NCI-H524 treated with DMSO at 0.1 percent for 48 hours (cell line): ENCODE data around the gene CAMKMT.

ENCODE experiments used
- DNase-seq: peaks from one replicate; lab custom pipeline; 2025; lab: John Stamatoyannopoulos, UW

The CAMKMT gene

DNA sequence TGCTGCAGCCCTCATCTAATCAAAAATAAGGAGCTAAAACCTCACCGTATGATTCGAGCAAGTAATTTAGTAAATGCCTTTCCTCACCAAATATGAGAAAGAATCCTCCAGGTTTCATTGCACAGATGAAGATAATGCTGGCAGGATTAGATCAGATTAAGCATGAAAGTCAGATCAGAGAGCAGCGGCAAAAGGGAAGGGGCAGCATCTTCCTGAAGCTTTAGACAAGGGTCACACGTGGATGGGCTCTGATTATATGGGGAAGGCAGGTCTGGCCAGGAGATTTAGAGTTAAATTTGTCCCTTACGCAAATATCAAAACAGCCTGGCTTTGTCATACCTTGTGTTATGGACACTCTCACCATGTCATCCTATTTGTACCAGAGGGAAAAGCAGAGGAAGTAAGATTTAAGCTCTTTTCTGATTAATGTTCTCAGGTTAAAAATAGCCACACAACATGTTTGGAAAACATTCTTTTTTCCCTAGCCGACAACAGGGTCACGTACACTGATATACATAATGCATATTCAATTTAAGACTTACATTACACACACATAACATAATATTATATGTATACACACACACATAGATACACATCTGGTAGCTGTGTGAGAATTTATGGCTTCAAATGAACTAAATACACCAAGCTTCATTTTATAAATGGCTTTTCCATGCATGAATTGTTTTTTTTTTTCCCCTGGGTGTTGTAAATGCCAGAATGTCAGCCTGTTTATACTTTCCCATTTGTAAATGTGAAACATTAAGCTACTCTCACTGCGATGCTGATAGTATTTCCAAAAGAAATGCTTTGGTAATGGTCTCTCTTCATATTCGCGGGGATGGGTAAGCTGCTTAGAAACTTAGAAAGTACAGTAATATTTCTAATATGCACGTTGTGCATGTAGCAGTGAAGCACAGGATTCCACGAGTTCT lies 383.5 kb downstream of the CAMKMT start:
- peak; percentile 14 for DNase-seq

DNA sequence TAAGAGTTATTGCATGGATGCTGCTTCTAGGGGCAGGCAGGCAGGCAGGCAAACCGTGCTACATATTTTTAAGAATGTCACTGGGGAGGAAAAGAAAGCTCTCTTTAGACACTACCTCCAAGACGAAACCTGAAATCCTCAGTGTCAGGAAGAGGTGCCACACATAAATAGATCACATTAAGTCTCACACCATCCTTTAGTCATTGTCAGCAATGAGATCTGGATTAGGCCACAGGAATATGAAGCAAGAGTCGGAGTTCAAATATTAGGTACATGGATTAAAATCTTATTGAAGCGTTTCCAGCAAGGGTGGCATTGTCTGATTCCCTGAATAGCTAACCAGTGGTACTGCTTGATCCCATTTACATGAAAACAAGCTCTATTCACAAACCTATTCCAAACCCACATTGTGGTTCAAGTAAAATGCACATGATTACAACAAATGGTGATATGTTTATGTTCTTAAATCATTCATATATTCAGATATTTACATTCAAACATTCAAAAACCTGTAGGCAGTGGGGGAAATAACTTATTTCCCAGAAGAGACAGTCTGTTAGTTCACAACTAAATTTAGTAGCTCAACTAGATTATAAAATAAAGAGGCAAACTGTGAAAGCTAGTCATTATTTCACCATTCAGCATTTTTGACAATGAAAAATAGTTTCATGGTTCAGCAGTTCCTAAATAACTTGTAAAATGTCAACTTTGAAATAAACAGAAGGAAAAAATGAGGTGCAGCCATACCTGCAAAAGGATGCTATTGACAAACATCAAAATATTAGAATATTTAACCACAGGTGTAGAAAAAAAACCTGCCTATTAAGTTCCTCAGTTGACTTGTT lies 384.4 kb downstream of the CAMKMT start:
- DNase-seq: no peak

DNA sequence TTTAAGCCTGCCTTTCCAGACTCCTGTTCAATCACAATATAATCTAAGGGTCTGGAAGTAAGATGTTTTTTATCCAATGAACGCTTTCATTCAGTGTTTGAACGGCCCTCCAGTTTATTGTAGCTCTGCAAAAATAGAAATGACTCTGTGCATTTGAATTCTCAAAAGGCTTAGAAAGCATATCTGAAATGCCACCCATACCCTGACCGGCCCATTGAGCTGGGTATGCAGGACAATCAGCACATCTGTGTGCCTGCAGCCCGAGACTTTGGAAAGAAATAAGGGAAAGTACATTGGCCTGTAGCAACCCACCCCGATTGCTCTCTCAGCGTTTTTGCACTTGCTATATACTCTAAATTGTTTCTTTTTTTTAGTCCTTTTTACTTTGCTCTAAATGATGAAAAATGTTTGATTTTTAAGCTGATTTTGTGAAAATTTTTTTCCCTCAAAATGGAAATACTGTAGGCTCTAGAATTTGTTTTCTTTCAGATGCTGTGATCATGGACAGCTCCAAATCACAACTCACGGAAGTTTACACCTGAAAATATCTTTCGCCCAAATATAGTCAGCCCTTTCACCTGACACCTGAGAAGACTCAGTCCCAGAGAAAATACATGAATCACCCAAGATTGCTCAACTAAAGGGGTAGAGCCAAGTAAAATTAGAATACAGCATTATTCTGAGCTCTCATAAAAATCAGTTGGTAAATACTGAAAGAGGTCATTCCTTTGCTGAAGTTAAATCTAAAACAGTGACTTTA lies 385.3 kb downstream of the CAMKMT start:
- no peak for DNase-seq

DNA sequence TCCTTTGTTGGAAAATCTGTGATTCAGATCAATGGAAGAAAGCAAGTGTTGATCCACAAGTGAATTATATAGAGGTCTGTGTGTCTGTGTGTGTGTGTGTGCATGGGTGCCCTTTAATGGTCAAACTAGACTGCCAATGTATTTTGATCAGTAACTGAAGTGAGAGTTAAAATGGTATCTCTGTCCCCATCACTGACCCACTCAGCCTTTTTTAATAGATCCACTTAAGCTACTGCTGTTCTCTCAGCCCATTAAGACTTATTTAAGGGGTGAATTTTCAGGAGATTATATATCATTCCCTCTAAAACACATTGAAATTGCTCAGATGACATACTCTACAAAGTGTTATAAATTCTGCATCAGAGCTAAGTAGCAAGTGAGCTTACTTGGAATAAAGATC lies 386.0 kb downstream of the CAMKMT start:
- no peak for DNase-seq

DNA sequence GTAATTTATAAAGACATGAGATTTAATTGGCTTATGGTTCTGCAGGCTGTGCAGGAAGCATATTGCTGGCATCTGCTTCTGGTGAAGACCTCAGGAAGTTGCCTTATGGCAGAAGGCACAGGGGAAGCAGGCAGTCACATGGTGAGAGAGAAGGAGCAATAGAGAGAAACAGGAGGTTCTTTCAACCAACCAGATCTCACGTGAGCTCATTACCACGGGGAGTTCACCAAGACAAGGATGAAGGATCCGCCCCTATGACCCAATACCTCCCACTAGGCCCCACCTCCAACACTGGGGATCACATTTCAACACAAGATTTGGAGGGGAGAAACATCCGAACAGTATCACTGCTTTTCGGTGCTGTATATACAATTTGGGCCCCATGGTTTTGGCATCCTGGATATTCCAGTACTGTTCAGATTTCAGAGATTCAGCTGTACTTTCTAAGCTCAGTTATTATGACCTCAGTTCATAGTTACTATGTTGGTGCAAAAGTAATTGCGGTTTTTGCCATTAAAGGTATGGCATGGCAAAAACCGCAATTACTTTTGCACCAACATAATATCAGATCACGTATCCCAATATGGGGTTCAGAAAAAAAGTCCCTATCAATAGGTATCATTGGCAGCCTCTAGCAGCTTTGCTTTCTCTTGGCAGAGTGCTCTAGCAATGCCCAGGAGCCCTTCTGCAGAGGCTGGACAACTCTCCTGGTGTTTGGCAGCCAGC lies 390.2 kb downstream of the CAMKMT start:
- peak; percentile 37 for DNase-seq

DNA sequence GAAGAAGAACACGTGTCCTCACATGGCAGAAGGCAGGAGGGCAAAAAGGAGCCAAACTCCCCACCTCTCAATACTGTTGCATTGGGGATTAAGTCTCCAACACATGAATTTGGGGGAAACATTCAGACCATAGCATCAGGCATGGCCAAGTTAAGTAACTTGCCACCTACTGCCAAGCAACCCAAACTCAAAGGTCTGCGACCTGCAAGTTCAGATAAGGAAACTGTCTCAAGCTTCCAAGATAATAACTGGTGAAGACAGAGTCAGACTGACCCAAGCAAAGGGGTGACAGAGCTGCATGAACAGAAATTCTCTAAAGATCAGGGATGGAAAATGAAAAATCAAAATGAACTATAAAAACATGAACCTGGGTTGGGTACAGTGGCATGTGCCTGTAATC lies 391.0 kb downstream of the CAMKMT start:
- no peak for DNase-seq

DNA sequence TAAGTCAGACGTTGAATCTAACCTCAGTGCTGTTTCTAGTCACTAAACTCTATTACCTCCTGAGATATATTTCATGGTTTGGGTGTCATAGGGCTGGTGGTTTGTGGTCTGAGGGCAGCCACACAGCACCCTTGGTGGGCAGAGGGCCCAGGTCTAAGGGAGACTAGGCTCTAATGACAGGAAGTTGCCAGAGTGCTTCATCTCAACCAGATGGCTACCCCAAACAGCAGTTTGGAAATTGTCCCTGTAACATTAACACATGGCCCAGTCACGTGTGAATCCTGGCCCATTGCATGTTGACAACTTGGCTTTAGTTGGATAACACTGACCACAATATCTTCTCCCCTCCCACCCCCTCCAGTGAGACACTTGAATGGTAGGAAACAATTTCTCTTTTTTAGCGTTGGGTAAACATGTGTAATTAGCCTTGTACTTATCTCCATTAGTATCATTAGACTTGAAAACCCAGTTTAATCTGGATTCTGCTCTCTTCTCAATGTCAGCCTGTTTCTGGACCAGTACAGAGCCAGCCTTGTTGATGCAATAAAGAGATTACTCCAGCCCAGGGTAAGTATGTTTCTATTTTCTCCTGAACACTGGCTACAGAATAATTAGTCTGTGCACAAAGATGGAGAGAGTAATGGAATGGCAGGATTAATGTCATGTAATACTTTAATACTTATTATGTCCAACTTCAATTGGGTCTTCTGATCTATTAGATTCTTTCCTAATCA lies 392.0 kb downstream of the CAMKMT start:
- peak; percentile 3 for DNase-seq

DNA sequence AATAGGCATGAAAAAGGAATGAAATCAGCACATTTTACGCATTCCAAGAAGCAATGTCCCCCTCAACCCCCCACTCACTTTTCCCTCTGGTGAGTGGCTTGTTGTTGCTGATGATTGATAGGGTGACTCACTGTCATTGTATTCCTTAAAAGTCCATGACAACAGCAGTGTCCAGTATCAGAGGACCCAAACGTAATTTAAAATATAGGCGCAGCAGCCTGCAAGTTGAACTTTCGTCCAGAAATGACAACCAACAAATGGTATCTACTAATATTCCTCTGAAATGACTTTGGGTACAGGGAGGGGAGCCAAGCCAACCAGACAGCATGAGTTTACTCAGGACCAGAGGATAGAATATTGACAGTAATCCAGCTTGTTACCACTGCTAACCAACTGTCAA lies 396.8 kb downstream of the CAMKMT start:
- no peak for DNase-seq

DNA sequence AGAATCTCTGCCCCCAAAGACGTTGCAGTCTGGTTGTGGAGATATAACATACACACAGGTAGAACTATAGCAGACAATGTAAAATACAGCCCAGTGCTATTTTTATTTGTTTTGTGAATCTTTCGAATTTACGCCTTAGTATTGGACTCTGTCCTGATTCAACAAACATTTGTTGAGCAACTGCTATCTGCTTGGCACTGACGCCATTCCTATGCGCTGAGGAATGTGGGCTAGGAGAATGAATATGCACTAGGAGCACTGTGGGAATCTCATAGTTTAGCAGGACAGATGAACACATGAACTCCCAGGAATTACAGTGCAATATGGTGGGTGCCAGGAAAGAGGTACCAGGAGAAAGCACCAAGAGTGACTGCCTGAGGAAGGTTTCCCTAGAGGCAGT lies 398.1 kb downstream of the CAMKMT start:
- DNase-seq: no peak

DNA sequence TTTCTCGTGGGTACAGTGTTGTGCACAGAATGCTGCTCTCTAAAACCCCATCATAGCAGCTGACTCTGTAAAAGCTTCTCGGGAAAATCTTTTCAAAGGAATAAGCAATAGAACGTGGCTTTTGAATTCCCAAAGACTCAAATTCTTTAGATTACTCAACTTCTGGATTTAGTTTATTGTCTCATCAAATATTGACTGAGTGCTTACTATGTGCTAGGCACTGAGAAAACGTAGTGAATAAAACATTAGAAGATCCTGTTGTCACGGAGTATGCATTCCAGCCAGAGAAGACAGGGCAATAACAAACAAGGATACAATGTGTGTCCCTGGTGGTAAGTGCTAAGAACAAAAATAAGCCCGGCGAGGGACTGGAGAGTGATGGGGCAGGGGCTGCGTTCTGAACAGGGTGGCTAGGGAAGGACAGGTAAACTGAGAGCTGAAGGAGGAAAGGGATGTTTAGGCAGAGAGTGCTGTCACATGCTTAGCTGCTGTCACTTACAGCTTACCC lies 401.6 kb downstream of the CAMKMT start:
- no peak for DNase-seq

DNA sequence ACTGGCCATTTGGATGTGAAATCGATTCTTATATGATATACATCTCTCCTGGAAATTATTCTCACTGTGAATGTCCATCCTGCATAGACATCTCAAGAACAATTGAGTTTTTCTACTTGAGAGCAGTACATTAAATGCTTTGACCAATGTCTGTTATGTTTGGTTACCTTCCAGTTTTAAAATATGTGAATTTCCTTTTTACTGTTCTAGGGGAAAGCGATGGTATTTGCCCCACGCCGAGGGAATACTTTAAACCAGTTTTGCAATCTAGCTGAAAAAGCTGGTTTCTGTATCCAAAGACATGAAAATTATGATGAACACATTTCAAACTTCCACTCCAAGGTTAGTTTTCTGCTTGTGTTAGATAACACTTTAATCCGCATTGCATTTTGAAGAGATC lies 404.5 kb downstream of the CAMKMT start:
- DNase-seq: no peak

DNA sequence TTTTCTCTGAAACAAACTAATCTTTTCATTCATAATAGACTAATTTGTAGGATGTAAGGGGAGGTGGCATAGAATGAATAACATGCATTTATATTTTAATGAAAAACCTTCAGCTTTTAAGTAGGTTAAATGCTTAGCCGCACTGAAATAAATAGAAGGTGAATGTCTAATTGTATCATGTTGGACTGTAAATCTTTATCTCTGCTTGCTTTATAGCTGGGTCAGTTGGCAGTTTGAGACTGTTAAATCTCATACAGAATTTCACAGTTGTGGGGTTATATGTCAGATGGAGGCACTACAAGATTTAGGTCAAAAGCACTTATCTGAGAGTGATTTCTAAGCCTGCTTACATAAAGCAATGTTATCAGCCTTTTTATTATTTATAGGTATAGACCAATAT lies 405.0 kb downstream of the CAMKMT start:
- no peak for DNase-seq

DNA sequence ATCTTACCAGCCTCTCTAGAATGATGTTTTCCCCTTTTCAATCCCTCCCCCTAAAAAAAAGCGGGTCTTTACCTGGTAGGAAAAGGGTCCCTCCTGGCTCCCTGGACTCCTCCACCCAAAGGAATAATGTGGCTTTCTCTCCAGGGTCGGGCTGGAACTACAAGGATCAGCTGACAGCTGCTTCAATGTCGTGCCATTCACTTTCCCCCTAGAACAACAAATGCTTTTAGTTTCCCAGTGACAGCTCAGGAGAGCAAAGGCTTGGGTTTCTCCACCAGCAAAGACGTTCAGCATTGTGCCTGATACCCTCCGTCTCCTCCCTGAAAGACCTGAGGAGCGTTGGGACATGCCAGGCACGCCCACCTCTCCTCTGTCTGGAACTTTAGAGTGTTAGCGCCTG lies 405.9 kb downstream of the CAMKMT start:
- no peak for DNase-seq

DNA sequence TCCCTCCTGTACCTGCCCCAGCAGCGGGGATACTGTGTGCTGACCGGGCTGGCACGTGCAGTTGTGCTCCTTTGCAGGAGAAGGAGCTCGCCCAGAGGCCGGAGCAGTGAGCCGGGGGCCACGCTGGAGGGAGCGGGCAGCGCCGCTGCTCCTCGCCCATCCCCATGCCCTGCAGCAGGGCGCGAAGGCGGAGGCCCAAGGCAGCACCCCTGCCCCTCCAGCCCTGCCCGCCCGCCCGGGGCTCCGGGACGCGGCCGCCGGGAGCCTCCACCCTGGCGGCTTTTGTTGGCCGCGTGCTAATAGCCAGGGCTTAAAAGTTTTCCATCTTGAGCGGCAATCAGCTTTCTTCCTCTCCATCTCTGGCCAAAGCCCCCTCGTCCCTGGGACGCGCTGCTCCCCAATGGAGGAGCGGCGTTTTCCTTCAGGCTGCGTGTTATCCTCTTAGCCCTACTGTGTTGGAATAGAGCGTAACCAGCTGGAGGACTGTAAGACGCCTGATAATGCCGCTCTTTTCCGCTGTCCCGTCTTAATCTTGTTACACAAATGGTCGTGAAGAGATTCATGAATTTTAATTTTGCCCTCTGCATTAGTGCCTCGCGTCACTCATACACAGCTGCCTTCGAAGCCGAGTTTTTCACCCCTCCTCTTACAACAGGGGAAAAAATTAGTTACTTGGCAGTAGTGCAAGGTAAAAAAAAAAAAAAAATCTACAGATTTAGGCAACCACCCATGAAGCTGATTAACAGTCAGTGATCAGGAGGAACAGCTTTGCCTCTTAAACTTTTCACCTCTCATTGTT lies 406.9 kb downstream of the CAMKMT start:
- peak; percentile 94 for DNase-seq

DNA sequence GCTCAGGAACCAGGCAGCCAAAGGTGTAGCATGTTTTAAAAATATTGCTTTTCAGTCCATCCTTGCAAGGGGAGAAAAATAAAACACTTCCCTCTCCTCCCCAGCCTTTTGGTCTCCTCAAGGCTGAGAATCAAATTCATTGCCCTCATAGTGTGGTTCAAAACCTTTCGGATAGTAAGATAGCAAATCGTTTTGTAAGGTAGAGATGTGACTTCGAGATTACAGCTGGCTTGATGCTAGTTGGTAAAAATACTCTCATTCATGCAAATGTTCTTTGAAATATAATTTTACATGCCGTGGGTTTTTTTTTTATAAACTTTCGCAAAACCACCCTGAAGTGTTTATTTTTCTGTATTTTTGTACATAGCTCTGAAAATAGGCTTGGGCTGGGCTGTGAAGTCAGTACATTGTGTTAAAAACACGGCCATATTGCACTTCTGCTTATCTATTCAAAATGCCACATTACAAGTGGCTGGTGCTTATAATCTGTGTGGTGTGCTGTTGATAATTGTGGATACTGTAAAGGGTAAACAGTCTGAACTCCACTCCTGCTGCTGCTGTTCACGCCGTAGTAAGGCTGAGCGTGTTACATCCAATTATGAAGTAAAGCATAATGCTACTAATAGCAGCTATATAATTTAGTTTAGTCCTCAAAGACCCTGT lies 407.7 kb downstream of the CAMKMT start:
- DNase-seq: peak; percentile 93

DNA sequence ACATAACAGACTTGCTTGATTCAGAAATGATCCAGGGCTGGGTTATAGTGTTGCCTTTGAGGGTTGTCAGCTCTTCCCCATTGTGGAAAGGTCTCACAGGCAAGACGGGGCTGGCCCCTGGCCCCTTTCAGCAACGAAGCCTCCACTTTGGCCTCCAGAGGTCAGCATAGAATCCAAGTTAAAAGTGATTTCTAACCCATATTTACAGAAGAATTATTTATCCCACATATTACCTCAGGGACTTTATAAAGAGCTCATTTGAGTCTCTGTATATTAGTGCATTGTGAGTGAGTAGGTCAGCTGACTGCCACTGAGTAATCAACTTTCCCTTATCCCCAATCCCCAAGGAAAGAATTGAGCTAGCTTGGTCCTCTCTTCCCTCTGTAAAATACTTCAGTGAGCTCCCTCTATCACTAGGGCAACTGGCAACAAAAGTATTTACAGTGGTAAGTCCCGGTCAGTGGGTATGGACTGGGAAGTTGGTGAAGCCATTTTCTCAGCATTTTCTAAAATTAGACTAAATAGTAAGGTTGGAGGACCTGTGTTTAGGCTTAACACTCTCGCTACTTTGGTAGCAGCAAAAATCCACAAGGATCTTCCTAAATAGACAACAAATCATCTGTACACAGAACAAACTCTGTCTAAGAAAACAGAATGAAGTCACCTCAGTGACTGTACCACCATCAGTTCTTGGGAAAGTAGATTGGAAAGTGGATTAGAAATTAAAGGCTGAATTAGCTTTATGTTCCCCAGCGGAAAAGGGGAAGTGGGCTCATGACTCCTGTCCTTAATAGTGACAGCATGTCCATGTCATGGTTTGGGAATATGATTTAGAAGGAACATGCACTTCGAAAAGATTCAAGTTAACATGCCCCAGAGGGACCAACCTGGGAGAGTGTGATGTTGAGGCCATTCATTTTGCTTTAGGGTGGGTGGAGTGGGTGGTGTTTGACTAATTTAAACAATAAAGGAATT lies 408.8 kb downstream of the CAMKMT start:
- DNase-seq: peak; percentile 36

DNA sequence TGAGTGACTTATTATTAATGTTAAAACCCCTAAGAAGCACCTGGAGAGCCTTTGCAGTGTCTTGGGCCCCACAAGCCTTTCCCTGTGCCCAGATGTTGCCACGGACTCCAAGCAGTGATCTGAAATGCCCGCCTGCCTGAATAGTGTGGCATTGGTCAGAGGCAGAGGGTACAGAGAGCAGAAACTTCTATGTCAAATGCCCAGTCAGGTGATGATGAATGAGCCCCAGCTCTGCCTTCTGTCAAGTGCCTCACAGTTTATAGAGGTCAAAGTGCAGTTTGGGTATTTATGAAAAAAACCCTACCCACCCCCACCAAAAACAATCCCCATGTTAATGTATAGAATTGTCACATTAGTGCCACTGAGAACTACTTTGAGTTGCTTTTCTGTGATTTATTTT lies 409.8 kb downstream of the CAMKMT start:
- DNase-seq: no peak

DNA sequence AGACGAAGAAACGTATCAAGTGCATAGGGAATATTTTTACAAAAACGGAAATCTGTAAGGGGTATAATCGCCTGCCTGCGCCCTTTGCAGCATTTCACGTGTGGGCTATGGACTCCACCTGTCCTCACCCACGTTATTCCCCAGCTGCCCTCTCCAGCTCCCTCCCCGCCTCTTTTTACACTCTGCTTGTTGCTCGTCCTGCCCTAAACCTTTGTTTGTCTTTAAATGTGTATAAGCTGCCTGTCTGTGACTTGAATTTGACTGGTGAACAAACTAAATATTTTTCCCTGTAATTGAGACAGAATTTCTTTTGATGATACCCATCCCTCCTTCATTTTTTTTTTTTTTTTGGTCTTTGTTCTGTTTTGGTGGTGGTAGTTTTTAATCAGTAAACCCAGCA lies 410.4 kb downstream of the CAMKMT start:
- no peak for DNase-seq
